Activated CD8-positive, alpha-beta T cell treated with anti-CD3 and anti-CD28 coated beads for 36 hours (primary cell): Measurements from ENCODE around the gene LIPG. TPM values are rescaled to one million over a fixed set of nuclear protein-coding genes. Genes with fewer than 3 reads are reported as not detected.

ENCODE experiments used
- ATAC-seq: fragments of 200-7000 bp; cut with Tn5 transposase; one replicate; pipeline ENCODE4 v1.10.0; 2021; ENCODE audit warnings: mild to moderate bottlenecking, moderate library complexity
- CTCF ChIA-PET: fragments of 350-600 bp; sonication (Branson Sonifier 250); formaldehyde crosslinking; loops from one replicate; lab custom pipeline; 2021; ENCODE audit warnings: antibody characterized with exemption; lab: Charles Lee
- POLR2A ChIA-PET: fragments of 350-600 bp; sonication (Branson Sonifier 250); formaldehyde crosslinking; loops from one replicate; lab custom pipeline; 2021; ENCODE audit warnings: antibody characterized with exemption; lab: Charles Lee
- DNase-seq: peaks from one replicate; pipeline ENCODE4 v3.0.0-alpha.2; 2020
- H3K27ac Mint-ChIP-seq: one replicate; pipeline ENCODE4 v1.8.0; 2021; ENCODE audit warnings: mild to moderate bottlenecking, mixed read lengths
- H3K27me3 Mint-ChIP-seq: one replicate; pipeline ENCODE4 v1.8.0; 2021; ENCODE audit warnings: mixed read lengths
- H3K36me3 Mint-ChIP-seq: one replicate; pipeline ENCODE4 v1.8.0; 2021; ENCODE audit warnings: low read depth, mixed read lengths
- H3K4me1 Mint-ChIP-seq: one replicate; pipeline ENCODE4 v1.8.0; 2021; ENCODE audit warnings: low read depth, mixed read lengths
- H3K4me3 Mint-ChIP-seq: one replicate; pipeline ENCODE4 v1.8.0; 2021; ENCODE audit warnings: mild to moderate bottlenecking, moderate library complexity, mixed read lengths
- H3K9me3 Mint-ChIP-seq: one replicate; pipeline ENCODE4 v1.8.0; 2021; ENCODE audit warnings: mixed read lengths
- CTCF ChIP-seq: fragments of 200-600 bp; IDR thresholded peaks from one replicate; pipeline ENCODE4 v1.8.0; 2022; ENCODE audit warnings: antibody characterized with exemption, mild to moderate bottlenecking
- intact Hi-C: fragments of 100-400 bp; cut with micrococcal nuclease; formaldehyde crosslinking; loops from one replicate; pipeline ENCODE4 v1.10.0; 2022
- total RNA-seq, 2 experiments: library from RNA; stranded (reverse); gene quantifications; one replicate each; pipeline ENCODE4 v1.2.3, GENCODE V29; 2021

The LIPG gene
- total RNA-seq, 2 experiments from 2014 or later, result 0.18 to 0.27 TPM

GRCh38 chr18:49638209-49638785, 76.4 kb downstream of the LIPG start:
- ChIA-PET CTCF (no interaction called here), POLR2A (no interaction called here)
- DNase-seq, result no peak
- peaks cover 6% of the 10 kb centered on the region for H3K27me3 Mint-ChIP-seq
- H3K4me1 Mint-ChIP-seq, result no peaks in the 10 kb centered on the region
- H3K27ac Mint-ChIP-seq, result no peak overlapping the region
- intact Hi-C loops, result no loop called here
- TF ChIP-seq CTCF, result no peak
- no peaks in the 10 kb centered on the region for H3K9me3 Mint-ChIP-seq
- ATAC-seq, result no peak
- no peaks in the 10 kb centered on the region for H3K36me3 Mint-ChIP-seq
- H3K4me3 Mint-ChIP-seq, result no peak overlapping the region

GRCh38 chr18:49638891-49639557, 77.2 kb downstream of the LIPG start:
- ATAC-seq (no peak), DNase-seq (no peak)
- H3K27ac Mint-ChIP-seq, result no peak overlapping the region
- peaks cover 6% of the 10 kb centered on the region for H3K27me3 Mint-ChIP-seq
- H3K4me3 Mint-ChIP-seq, result no peak overlapping the region
- no peaks in the 10 kb centered on the region for H3K36me3 Mint-ChIP-seq
- TF ChIP-seq CTCF, result no peak
- intact Hi-C loops, result no loop called here
- ChIA-PET CTCF (no interaction called here), POLR2A (no interaction called here)
- no peaks in the 10 kb centered on the region for H3K9me3 Mint-ChIP-seq
- no peaks in the 10 kb centered on the region for H3K4me1 Mint-ChIP-seq

GRCh38 chr18:49639643-49640391, 78.0 kb downstream of the LIPG start:
- ChIA-PET CTCF (interaction anchor here (1.2 kb wide), 1 partner anchor 14 kb away, joined by 3 read pairs; no protein-coding TSS in a partner anchor), POLR2A (no interaction called here)
- no peak for ATAC-seq
- no peak for TF ChIP-seq CTCF
- Mint-ChIP-seq H3K4me3 (no peak overlapping the region), H3K9me3 (no peaks in the 10 kb centered on the region), H3K27me3 (peaks cover 6% of the 10 kb centered on the region), H3K4me1 (no peaks in the 10 kb centered on the region), H3K27ac (no peak overlapping the region), H3K36me3 (no peaks in the 10 kb centered on the region)
- intact Hi-C loops, result no loop called here
- no peak for DNase-seq

- H3K4me3 Mint-ChIP-seq, result no peak overlapping the region
- ATAC-seq, result no peak
- POLR2A ChIA-PET, result no interaction called here
- intact Hi-C loops, result no loop called here
- no peaks in the 10 kb centered on the region for H3K9me3 Mint-ChIP-seq
- no peaks in the 10 kb centered on the region for H3K4me1 Mint-ChIP-seq
- no peak for TF ChIP-seq CTCF
- CTCF ChIA-PET, result interaction anchor here (1.2 kb wide), 1 partner anchor 13 kb away, joined by 3 read pairs; no protein-coding TSS in a partner anchor
- DNase-seq, result no peak
- no peak overlapping the region for H3K27ac Mint-ChIP-seq
- peaks cover 6% of the 10 kb centered on the region for H3K27me3 Mint-ChIP-seq
- H3K36me3 Mint-ChIP-seq, result no peaks in the 10 kb centered on the region
Measured at GRCh38 chr18:49640741-49641140, 78.9 kb downstream of the LIPG start.

- Mint-ChIP-seq H3K27ac (no peak overlapping the region), H3K4me3 (no peak overlapping the region), H3K27me3 (no peaks in the 10 kb centered on the region), H3K36me3 (no peaks in the 10 kb centered on the region), H3K9me3 (no peaks in the 10 kb centered on the region), H3K4me1 (no peaks in the 10 kb centered on the region)
- ATAC-seq (no peak), DNase-seq (no peak)
- TF ChIP-seq CTCF, result no peak
- POLR2A ChIA-PET, result interaction anchor here (0.6 kb wide), 1 partner anchor 235 kb away, joined by 3 read pairs; no protein-coding TSS in a partner anchor
- intact Hi-C loops, result no loop called here
- CTCF ChIA-PET, result no interaction called here
Measured at GRCh38 chr18:49645196-49645595, 83.3 kb downstream of the LIPG start.
